GM06990 (cell line): ENCODE data around the gene ZYX.

Experiments
- DNase-seq: peaks from one replicate; pipeline ENCODE4 v3.0.0-alpha.2; 2011; ENCODE audit not compliant: insufficient read length; ENCODE audit errors: extremely low read depth
- H3K27me3 ChIP-seq: replicated peaks from 2 replicates; pipeline ENCODE4 v1.6.0; 2011; ENCODE audit warnings: low read length; ENCODE audit not compliant: control insufficient read depth, insufficient read depth
- H3K36me3 ChIP-seq: 2 replicates; pipeline ENCODE4 v1.5.1; 2011; ENCODE audit warnings: low read length; ENCODE audit not compliant: control insufficient read depth, insufficient read depth
- H3K4me3 ChIP-seq: replicated peaks from 2 replicates; pipeline ENCODE4 v1.5.1; 2011; ENCODE audit warnings: low read depth, mild to moderate bottlenecking, control low read depth, low read length
- CTCF ChIP-seq: IDR thresholded peaks from 2 replicates; pipeline ENCODE4 v1.5.1; 2011; ENCODE audit warnings: low read length, control low read depth, mild to moderate bottlenecking, inconsistent platforms; ENCODE audit not compliant: insufficient read depth, poor library complexity, severe bottlenecking

Gene ZYX

GRCh38 chr7:143434660-143435059, 53.5 kb downstream of the ZYX start:
- no peaks in the 10 kb centered on the region for H3K36me3 ChIP-seq
- H3K27me3 ChIP-seq, result no peaks in the 10 kb centered on the region
- TF ChIP-seq CTCF, result no peak
- no peak overlapping the region for H3K4me3 ChIP-seq
- no peak for DNase-seq

GRCh38 chr7:143435266-143435665, 54.1 kb downstream of the ZYX start:
- DNase-seq, result no peak
- H3K4me3 ChIP-seq, result no peak overlapping the region
- no peaks in the 10 kb centered on the region for H3K27me3 ChIP-seq
- no peaks in the 10 kb centered on the region for H3K36me3 ChIP-seq
- TF ChIP-seq CTCF, result no peak

- H3K4me3 ChIP-seq, result no peak overlapping the region
- no peaks in the 10 kb centered on the region for H3K36me3 ChIP-seq
- no peak for DNase-seq
- TF ChIP-seq CTCF, result no peak
- H3K27me3 ChIP-seq, result no peaks in the 10 kb centered on the region
Measured at GRCh38 chr7:143436325-143436946, 55.3 kb downstream of the ZYX start.

- Histone ChIP-seq H3K36me3 (no peaks in the 10 kb centered on the region), H3K4me3 (no peak overlapping the region), H3K27me3 (no peaks in the 10 kb centered on the region)
- DNase-seq, result no peak
- TF ChIP-seq CTCF, result no peak
Measured at GRCh38 chr7:143437578-143437977, 56.4 kb downstream of the ZYX start.

GRCh38 chr7:143439866-143440265, 58.7 kb downstream of the ZYX start:
- H3K27me3 ChIP-seq, result no peaks in the 10 kb centered on the region
- DNase-seq, result no peak
- no peak for TF ChIP-seq CTCF
- H3K4me3 ChIP-seq, result no peak overlapping the region
- no peaks in the 10 kb centered on the region for H3K36me3 ChIP-seq
